Stomach smooth muscle (tissue), 2 donors: ENCODE measurements around the gene ANKRD62.
"Not testable (repeated sequence)": the region's sequence is repeated elsewhere in the genome, so short reads cannot be mapped to it uniquely, and the experiment has no call there.

Experiments used
- H3K27ac ChIP-seq: one replicate; pipeline ENCODE4 v1.7.0; 2013; ENCODE audit warnings: mild to moderate bottlenecking, low read length, inconsistent platforms
- H3K27me3 ChIP-seq, 2 donors: one replicate each; pipeline ENCODE4 v1.7.0; 2013; ENCODE audit warnings: low read length in 2 of 2; ENCODE audit not compliant: insufficient read depth in 2 of 2, control insufficient read depth in 1 of 2
- H3K36me3 ChIP-seq, 2 donors: one replicate each; pipeline ENCODE4 v1.7.0; 2013; ENCODE audit warnings: low read length in 2 of 2; ENCODE audit not compliant: control insufficient read depth in 2 of 2, insufficient read depth in 2 of 2
- H3K4me1 ChIP-seq: one replicate; pipeline ENCODE4 v1.7.0; 2013; ENCODE audit warnings: low read length; ENCODE audit not compliant: control insufficient read depth, insufficient read depth
- H3K4me3 ChIP-seq, 2 donors: one replicate each; pipeline ENCODE4 v1.7.0; 2013; ENCODE audit warnings: low read length in 2 of 2
- H3K9ac ChIP-seq, 2 donors: one replicate each; pipeline ENCODE4 v1.7.0; 2013; ENCODE audit warnings: low read length in 2 of 2, mild to moderate bottlenecking in 1 of 2
- H3K9me3 ChIP-seq, 2 donors: one replicate each; pipeline ENCODE4 v1.7.0; 2013; ENCODE audit warnings: low read length in 2 of 2; ENCODE audit not compliant: control insufficient read depth in 2 of 2
- donor health status: healthy.
- donor health status: Pancreatic carcinoma.

The ANKRD62 gene

GRCh38 chr18:12099160-12099559 lies 5.5 kb downstream of the ANKRD62 start:
- H3K36me3 ChIP-seq: no peaks in the 10 kb centered on the region
- no peaks in the 10 kb centered on the region for H3K9me3 ChIP-seq
- no peaks in the 10 kb centered on the region for H3K27me3 ChIP-seq
- no peak overlapping the region for H3K27ac ChIP-seq
- no peak overlapping the region for H3K9ac ChIP-seq
- no peaks in the 10 kb centered on the region for H3K4me1 ChIP-seq
- no peak overlapping the region for H3K4me3 ChIP-seq

DNA sequence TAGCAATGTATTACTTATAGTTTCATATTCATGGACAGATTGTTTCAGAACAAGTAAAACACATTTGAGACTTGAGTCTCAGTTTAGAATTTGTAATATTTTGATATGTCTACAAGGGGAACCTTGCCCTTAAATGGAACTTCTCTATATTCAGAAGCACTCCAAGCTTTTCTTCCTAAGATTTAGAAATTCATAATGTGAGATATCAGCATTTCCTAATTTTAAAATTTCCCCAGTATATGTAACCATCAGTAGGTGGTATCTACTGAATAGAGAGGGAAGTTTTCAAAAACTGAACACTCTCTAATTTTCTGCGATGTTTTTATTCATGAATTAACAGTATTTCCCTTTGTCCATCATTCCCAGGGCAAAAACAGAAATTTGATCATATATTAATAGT lies 7.6 kb downstream of the ANKRD62 start:
- Histone ChIP-seq H3K9me3 (no peaks in the 10 kb centered on the region), H3K4me1 (no peaks in the 10 kb centered on the region), H3K9ac (no peak overlapping the region), H3K4me3 (no peak overlapping the region), H3K27ac (no peak overlapping the region), H3K36me3 (no peaks in the 10 kb centered on the region), H3K27me3 (no peaks in the 10 kb centered on the region)

DNA sequence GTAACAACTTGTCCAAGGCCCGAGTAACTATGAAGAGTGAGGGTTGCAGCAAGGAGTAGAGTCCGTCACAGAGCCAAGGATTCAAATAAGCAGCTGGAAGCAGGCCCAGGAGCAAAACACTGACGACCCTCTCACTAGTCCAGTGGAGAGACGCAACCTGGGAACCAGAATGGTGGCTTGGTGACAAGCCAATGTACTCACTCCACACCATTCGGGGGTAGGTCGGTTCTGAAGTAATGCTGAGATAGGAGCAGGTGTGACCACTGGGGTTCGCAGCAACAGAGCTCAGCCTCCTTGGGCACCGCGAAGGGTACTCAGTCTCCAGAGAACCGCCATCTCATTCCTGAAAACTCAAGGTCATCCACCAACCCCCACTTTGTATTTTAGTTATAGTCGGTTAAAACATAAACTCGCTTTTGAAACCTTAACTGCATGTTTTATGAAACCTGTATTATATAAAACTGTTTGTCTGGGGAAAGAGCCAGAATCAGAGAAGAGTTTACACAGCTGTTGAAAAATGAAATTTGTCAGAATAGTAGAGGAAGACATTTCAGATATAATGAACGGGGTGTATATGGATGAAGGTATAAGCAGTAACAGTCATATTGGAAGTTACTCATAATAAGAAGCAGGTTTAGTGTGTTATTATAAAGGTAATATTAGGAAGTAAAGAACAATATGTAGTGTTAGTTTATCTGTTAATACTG lies 8.6 kb downstream of the ANKRD62 start:
- H3K4me1 ChIP-seq: no peaks in the 10 kb centered on the region
- no peaks in the 10 kb centered on the region for H3K27me3 ChIP-seq
- no peaks in the 10 kb centered on the region for H3K9me3 ChIP-seq
- H3K9ac ChIP-seq: no peak overlapping the region
- H3K36me3 ChIP-seq: no peaks in the 10 kb centered on the region
- no peak overlapping the region for H3K27ac ChIP-seq
- H3K4me3 ChIP-seq: no peak overlapping the region

GRCh38 chr18:12106471-12106870 lies 12.8 kb downstream of the ANKRD62 start:
- H3K9ac ChIP-seq: no peak overlapping the region
- H3K36me3 ChIP-seq: no peaks in the 10 kb centered on the region
- H3K4me3 ChIP-seq: no peak overlapping the region
- no peaks in the 10 kb centered on the region for H3K4me1 ChIP-seq
- H3K9me3 ChIP-seq: no peaks in the 10 kb centered on the region
- no peak overlapping the region for H3K27ac ChIP-seq
- H3K27me3 ChIP-seq: no peaks in the 10 kb centered on the region

GRCh38 chr18:12109836-12110235 lies 16.2 kb downstream of the ANKRD62 start:
- H3K27me3 ChIP-seq: no peaks in the 10 kb centered on the region
- H3K9ac ChIP-seq: no peak overlapping the region
- no peak overlapping the region for H3K27ac ChIP-seq
- no peak overlapping the region for H3K4me3 ChIP-seq
- H3K36me3 ChIP-seq: no peaks in the 10 kb centered on the region
- no peaks in the 10 kb centered on the region for H3K9me3 ChIP-seq
- H3K4me1 ChIP-seq: no peaks in the 10 kb centered on the region

GRCh38 chr18:12113999-12114646 lies 20.5 kb downstream of the ANKRD62 start:
- H3K27me3 ChIP-seq: no peaks in the 10 kb centered on the region
- H3K9ac ChIP-seq: no peak overlapping the region
- H3K27ac ChIP-seq: no peak overlapping the region
- H3K4me3 ChIP-seq: no peak overlapping the region
- no peaks in the 10 kb centered on the region for H3K4me1 ChIP-seq
- no peaks in the 10 kb centered on the region for H3K9me3 ChIP-seq
- no peaks in the 10 kb centered on the region for H3K36me3 ChIP-seq

DNA sequence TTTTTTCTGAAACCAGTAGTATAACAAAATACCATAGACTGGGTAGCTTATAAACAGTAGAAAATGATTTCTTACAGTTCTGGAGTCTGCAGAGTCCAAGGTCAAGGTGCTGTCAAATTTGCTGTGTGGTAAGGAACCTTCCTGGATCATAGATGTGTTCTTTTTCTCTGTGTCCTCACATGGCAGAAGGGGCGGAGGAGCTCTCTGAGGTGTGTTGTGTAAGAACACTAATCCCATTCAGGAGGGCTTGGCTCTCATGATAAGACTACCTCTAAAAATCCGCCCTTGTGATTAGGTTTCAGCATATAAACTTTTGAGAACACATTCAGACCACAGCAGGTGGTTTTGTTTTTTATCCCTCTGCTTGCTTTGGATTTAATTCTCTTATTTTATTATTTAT lies 25.7 kb downstream of the ANKRD62 start:
- Histone ChIP-seq H3K4me3 (no peak overlapping the region), H3K9ac (no peak overlapping the region), H3K36me3 (no peaks in the 10 kb centered on the region), H3K4me1 (no peaks in the 10 kb centered on the region), H3K27me3 (no peaks in the 10 kb centered on the region), H3K27ac (no peak overlapping the region), H3K9me3 (no peaks in the 10 kb centered on the region)

- Histone ChIP-seq H3K9me3 (no peaks in the 10 kb centered on the region), H3K36me3 (no peaks in the 10 kb centered on the region), H3K4me3 (no peak overlapping the region), H3K9ac (no peak overlapping the region), H3K27ac (no peak overlapping the region), H3K4me1 (no peaks in the 10 kb centered on the region), H3K27me3 (no peaks in the 10 kb centered on the region)
Observed at GRCh38 chr18:12121175-12122042, 27.8 kb downstream of the ANKRD62 start.

- not testable (repeated sequence) for H3K4me1 ChIP-seq, H3K4me3 ChIP-seq, H3K27ac ChIP-seq, H3K9me3 ChIP-seq, H3K9ac ChIP-seq, H3K27me3 ChIP-seq, H3K36me3 ChIP-seq
Observed at GRCh38 chr18:12122043-12122389, 28.4 kb downstream of the ANKRD62 start.

- H3K4me3 ChIP-seq, H3K36me3 ChIP-seq, H3K9ac ChIP-seq, H3K4me1 ChIP-seq, H3K27ac ChIP-seq, H3K27me3 ChIP-seq, H3K9me3 ChIP-seq: not testable (repeated sequence)
Observed at GRCh38 chr18:12127647-12128046, 34.0 kb downstream of the ANKRD62 start.

DNA sequence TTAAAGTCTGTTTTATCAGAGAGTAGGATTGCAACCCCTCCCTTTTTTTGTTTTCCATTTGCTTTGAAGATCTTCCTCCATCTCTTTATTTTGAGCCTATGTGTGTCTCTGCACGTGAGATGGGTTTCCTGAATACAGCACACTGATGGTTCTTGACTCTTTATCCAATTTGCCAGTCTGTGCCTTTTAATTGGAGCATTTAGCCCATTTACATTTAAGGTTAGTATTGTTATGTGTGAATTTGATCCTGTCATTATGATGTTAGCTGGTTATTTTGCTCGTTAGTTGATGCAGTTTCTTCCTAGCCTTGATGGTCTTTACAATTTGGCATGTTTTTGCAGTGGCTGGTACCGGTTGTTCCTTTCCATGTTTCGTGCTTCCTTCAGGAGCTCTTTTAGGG lies 45.2 kb downstream of the ANKRD62 start:
- not testable (repeated sequence) for H3K4me1 ChIP-seq, H3K9ac ChIP-seq, H3K4me3 ChIP-seq, H3K36me3 ChIP-seq, H3K27ac ChIP-seq, H3K9me3 ChIP-seq, H3K27me3 ChIP-seq
